Body of pancreas (tissue), 4 donors: Measurements from ENCODE around the gene TSHZ2.

ENCODE experiments used
- CTCF ChIP-seq, 7 experiments: fragments of 450-650 bp in 4 of 7; fragments of 200-600 bp in 3 of 7; sonication (generic) in 3 of 7; IDR thresholded peaks; one replicate each; pipeline ENCODE4 v1.5.1; 2016 to 2019; ENCODE audit warnings: antibody characterized with exemption in 7 of 7
- POLR2A ChIP-seq, 3 donors: fragments of 450-650 bp; IDR thresholded peaks; one replicate each; pipeline ENCODE4 v1.6.1; 2016; ENCODE audit warnings: antibody characterized with exemption in 3 of 3, mild to moderate bottlenecking in 2 of 3

GRCh38 chr20:53324816-53325215 lies 352.7 kb downstream of the TSHZ2 start:
- no peak for TF ChIP-seq CTCF (IDR thresholded peaks at IDR 0.05)
- no peak for TF ChIP-seq POLR2A (IDR thresholded peaks at IDR 0.05)
